CD8-positive, alpha-beta memory T cell (primary cell): ENCODE results near the gene TWIST2. TPM values are rescaled to one million over a fixed set of nuclear protein-coding genes. Genes with fewer than 3 reads are reported as not detected.
A peak's percentile ranks its signal among the peaks of the same experiment; 100 is the strongest.

Source experiments
- CTCF ChIA-PET: fragments of 350-600 bp; sonication (Branson Sonifier 250); formaldehyde crosslinking; loops from one replicate; lab custom pipeline; 2021; ENCODE audit warnings: antibody characterized with exemption; lab: Charles Lee
- POLR2A ChIA-PET: fragments of 350-600 bp; sonication (Branson Sonifier 250); formaldehyde crosslinking; loops from one replicate; lab custom pipeline; 2021; ENCODE audit warnings: antibody characterized with exemption; lab: Charles Lee
- DNase-seq, 5 donors: peaks; one replicate each; pipeline versions ENCODE4 v3.0.0 to v3.0.0-alpha.2; 2020 to 2022; ENCODE audit warnings: mixed read lengths in 1 of 5
- H3K27ac ChIP-seq: one replicate; pipeline ENCODE4 v1.7.0; 2013; ENCODE audit warnings: low read depth, mild to moderate bottlenecking, low read length, moderate library complexity
- H3K27me3 ChIP-seq: 2 replicates; pipeline ENCODE4 v1.7.0; 2013; ENCODE audit warnings: low read length, mild to moderate bottlenecking; ENCODE audit not compliant: insufficient read depth, poor library complexity, severe bottlenecking
- H3K36me3 ChIP-seq: 2 replicates; pipeline ENCODE4 v1.7.0; 2013; ENCODE audit warnings: mild to moderate bottlenecking, low read length, moderate library complexity; ENCODE audit not compliant: insufficient read depth
- H3K4me1 ChIP-seq: 2 replicates; pipeline ENCODE4 v1.7.0; 2013; ENCODE audit warnings: mild to moderate bottlenecking, low read length, moderate library complexity; ENCODE audit not compliant: insufficient read depth
- H3K4me3 ChIP-seq: 2 replicates; pipeline ENCODE4 v1.7.0; 2013; ENCODE audit warnings: mild to moderate bottlenecking, low read length
- H3K9me3 ChIP-seq: 2 replicates; pipeline ENCODE4 v1.7.0; 2013; ENCODE audit warnings: mild to moderate bottlenecking, low read length
- H3K27ac Mint-ChIP-seq, 8 donors: one replicate each; pipeline ENCODE4 v1.8.0; 2020 to 2021; ENCODE audit warnings: mixed read lengths in 8 of 8, mild to moderate bottlenecking in 6 of 8, inconsistent platforms in 3 of 8, moderate library complexity in 3 of 8
- H3K27me3 Mint-ChIP-seq, 2 donors: one replicate each; pipeline ENCODE4 v1.8.0; 2020 to 2021; ENCODE audit warnings: mixed read lengths in 2 of 2, mild to moderate bottlenecking in 1 of 2, moderate library complexity in 1 of 2
- H3K36me3 Mint-ChIP-seq, 3 donors: one replicate each; pipeline ENCODE4 v1.8.0; 2020 to 2021; ENCODE audit warnings: mixed read lengths in 3 of 3, inconsistent platforms in 1 of 3, mild to moderate bottlenecking in 1 of 3
- H3K4me1 Mint-ChIP-seq, 3 donors: one replicate each; pipeline ENCODE4 v1.8.0; 2020 to 2021; ENCODE audit warnings: mixed read lengths in 3 of 3, inconsistent platforms in 1 of 3, mild to moderate bottlenecking in 1 of 3
- H3K4me3 Mint-ChIP-seq, 7 donors: one replicate each; pipeline ENCODE4 v1.8.0; 2020 to 2021; ENCODE audit warnings: mixed read lengths in 7 of 7, mild to moderate bottlenecking in 6 of 7, moderate library complexity in 4 of 7, inconsistent platforms in 2 of 7
- H3K9me3 Mint-ChIP-seq, 5 donors: one replicate each; pipeline ENCODE4 v1.8.0; 2020 to 2022; ENCODE audit warnings: mixed read lengths in 5 of 5, mild to moderate bottlenecking in 3 of 5, moderate library complexity in 2 of 5, inconsistent platforms in 1 of 5
- polyA plus RNA-seq: library from polyadenylated mRNA; unstranded; fragments of 300-500 nt; fragmentation: Illumina TruSeq; gene quantifications from one replicate; pipeline ENCODE4 v1.2.3, GENCODE V29; 2021
- total RNA-seq, 2 experiments: library from RNA; stranded (reverse); gene quantifications; one replicate each; pipeline ENCODE4 v1.2.3, GENCODE V29; 2021

Gene TWIST2
- total and polyA plus RNA-seq, 3 experiments from 2014 or later, result not detected

DNA sequence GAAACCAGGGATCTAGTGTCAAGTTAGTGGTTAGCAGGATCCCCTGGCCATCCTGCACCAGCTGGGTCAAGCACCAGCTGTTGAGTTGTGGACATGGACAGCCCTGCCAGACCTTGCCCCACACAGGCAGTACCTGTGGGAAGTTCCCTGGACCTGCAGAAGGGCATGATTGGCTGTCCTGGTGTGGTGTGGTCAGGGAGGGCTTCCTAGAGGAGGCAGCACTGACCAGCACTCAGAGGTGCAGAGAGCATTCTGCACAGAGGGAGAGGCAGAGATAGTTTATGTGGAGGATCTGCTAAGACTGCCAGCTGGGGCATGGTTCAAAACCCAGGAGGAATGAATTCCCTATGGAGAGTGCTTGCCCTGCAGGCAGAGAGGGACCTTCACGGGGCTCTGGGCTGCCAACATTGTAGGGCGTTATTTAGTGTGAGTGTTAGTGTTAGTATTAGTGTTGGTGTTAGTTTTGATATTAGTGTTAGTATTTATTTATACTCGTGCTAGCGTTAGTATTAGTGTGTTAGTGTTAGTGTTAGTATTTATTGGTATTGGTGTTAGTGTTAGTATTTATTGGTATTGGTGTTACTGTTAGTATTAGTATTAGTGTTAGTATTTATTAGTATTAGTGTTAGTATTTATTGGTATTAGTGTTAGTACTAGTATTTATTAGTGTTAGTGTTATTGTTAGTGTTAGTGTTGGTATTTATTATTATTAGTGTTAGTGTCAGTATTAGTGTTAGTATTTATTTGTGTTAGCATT is 31.9 kb downstream of the TWIST2 start:
- Mint-ChIP-seq H3K27ac (no peak overlapping the region), H3K4me1 (no peaks in the 10 kb centered on the region), H3K27me3 (peaks cover 8 to 51% of the 10 kb centered on the region in 2 donors), H3K36me3 (no peaks in the 10 kb centered on the region), H3K9me3 (peaks cover 0 to 6% (median 2%) of the 10 kb centered on the region in 5 donors), H3K4me3 (no peak overlapping the region)
- POLR2A ChIA-PET, result no interaction called here
- CTCF ChIA-PET, result no interaction called here
- Histone ChIP-seq H3K27ac (no peak overlapping the region), H3K4me3 (no peak overlapping the region), H3K27me3 (no peaks in the 10 kb centered on the region), H3K4me1 (no peaks in the 10 kb centered on the region), H3K9me3 (no peaks in the 10 kb centered on the region), H3K36me3 (no peaks in the 10 kb centered on the region)
- no peak for DNase-seq

- Histone ChIP-seq H3K4me3 (no peak overlapping the region), H3K27me3 (no peaks in the 10 kb centered on the region), H3K4me1 (no peaks in the 10 kb centered on the region), H3K27ac (no peak overlapping the region), H3K9me3 (no peaks in the 10 kb centered on the region), H3K36me3 (no peaks in the 10 kb centered on the region)
- Mint-ChIP-seq H3K36me3 (no peaks in the 10 kb centered on the region), H3K4me1 (no peaks in the 10 kb centered on the region), H3K27ac (no peak overlapping the region), H3K4me3 (no peak overlapping the region), H3K9me3 (peaks cover 0 to 6% (median 1%) of the 10 kb centered on the region in 5 donors), H3K27me3 (peaks cover 6 to 42% of the 10 kb centered on the region in 2 donors)
- ChIA-PET POLR2A (no interaction called here), CTCF (no interaction called here)
- no peak for DNase-seq
Observed at GRCh38 chr2:238881353-238882081, 33.6 kb downstream of the TWIST2 start.

DNA sequence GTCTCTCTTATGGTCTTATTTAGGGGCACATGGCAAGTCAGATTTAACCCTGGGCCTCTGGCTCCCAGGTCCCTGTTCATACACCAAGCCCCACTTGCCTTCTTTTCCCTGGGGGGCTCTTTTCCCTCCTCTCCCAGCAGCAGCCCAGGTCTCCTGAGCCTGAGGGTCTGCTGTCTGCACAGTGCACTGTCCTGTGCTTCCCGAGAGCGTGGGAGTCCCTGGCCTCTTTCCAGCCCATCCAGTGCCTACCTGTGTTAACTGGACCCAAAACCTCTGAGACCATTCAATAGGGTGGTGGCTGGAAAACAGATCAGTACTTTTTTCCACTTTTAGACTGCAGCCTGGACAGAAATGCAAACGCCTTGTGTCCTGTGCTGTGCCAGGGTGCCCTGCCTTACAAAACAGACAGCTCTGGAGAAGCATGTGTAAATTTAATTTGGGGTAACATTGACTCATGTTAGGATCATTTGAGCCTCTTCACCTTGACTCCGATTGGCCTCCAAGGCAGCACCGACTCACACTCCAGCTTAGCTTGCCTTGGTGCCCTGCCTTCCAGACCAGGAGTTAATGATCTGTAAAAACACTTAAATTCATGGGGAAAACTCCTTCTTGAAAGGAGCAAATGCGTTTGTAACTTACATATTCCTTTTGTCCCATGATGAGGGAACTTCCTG is 34.3 kb downstream of the TWIST2 start:
- H3K27me3 ChIP-seq, result no peaks in the 10 kb centered on the region
- Mint-ChIP-seq H3K4me3 (no peak overlapping the region), H3K27me3 (peaks cover 2 to 40% of the 10 kb centered on the region in 2 donors), H3K27ac (no peak overlapping the region), H3K36me3 (no peaks in the 10 kb centered on the region), H3K9me3 (peaks cover 0 to 5% (median 0%) of the 10 kb centered on the region in 5 donors), H3K4me1 (no peaks in the 10 kb centered on the region)
- H3K4me1 ChIP-seq, result no peaks in the 10 kb centered on the region
- ChIA-PET POLR2A (no interaction called here), CTCF (no interaction called here)
- no peaks in the 10 kb centered on the region for H3K36me3 ChIP-seq
- no peak overlapping the region for H3K4me3 ChIP-seq
- DNase-seq, result no peak
- H3K27ac ChIP-seq, result no peak overlapping the region
- no peaks in the 10 kb centered on the region for H3K9me3 ChIP-seq

- POLR2A ChIA-PET, result no interaction called here
- Mint-ChIP-seq H3K27me3 (peaks cover 2 to 39% of the 10 kb centered on the region in 2 donors), H3K4me3 (no peak overlapping the region), H3K36me3 (no peaks in the 10 kb centered on the region), H3K9me3 (no peaks in the 10 kb centered on the region), H3K27ac (peak overlapping the region in 2 of 8 donors; percentile 26 to 70), H3K4me1 (no peaks in the 10 kb centered on the region)
- Histone ChIP-seq H3K9me3 (no peaks in the 10 kb centered on the region), H3K27me3 (no peaks in the 10 kb centered on the region), H3K4me3 (no peak overlapping the region), H3K36me3 (no peaks in the 10 kb centered on the region), H3K4me1 (no peaks in the 10 kb centered on the region), H3K27ac (no peak overlapping the region)
- no peak for DNase-seq
- CTCF ChIA-PET, result no interaction called here
Observed at GRCh38 chr2:238883421-238883901, 35.6 kb downstream of the TWIST2 start.

DNA sequence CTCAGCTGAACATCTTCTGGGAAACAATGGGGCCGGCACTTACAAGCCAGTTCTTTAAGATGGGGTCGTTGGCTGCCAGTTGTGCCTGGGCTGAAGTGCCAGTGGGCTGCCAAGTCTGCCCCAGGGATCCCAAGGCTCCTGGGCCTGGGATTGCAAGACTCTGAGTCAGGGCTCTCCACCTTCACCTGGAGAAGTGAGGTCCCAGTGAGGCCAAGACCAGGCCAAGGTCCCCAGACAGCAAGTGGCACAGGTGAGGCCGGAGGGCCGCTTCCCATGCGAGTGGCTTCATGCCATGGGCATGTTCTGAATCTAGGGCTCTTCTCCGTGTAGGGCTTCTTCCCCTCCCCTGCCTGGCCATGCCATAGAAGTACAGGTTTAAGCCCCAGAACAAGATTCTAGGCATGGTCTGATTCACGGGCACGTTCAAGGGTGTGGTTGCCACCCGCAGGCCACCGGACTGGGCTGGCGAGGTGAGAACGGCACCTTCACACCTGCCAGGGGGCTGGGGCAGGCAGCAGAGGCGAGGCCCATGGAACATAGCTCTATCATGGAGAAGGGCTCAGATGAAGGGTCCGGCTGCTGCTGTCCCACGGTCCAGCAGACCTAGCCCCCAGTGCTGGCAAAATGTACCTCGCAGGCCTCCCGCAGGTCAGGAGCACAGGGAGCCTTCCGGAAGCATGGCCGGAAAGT is 36.4 kb downstream of the TWIST2 start:
- Mint-ChIP-seq H3K27ac (no peak overlapping the region), H3K9me3 (no peaks in the 10 kb centered on the region), H3K27me3 (peaks cover 2 to 35% of the 10 kb centered on the region in 2 donors), H3K4me3 (no peak overlapping the region), H3K4me1 (no peaks in the 10 kb centered on the region), H3K36me3 (no peaks in the 10 kb centered on the region)
- Histone ChIP-seq H3K27ac (no peak overlapping the region), H3K4me3 (no peak overlapping the region), H3K4me1 (no peaks in the 10 kb centered on the region), H3K27me3 (no peaks in the 10 kb centered on the region), H3K9me3 (no peaks in the 10 kb centered on the region), H3K36me3 (no peaks in the 10 kb centered on the region)
- ChIA-PET CTCF (no interaction called here), POLR2A (no interaction called here)
- no peak for DNase-seq

GRCh38 chr2:238884812-238885408 is 37.0 kb downstream of the TWIST2 start:
- CTCF ChIA-PET, result no interaction called here
- Mint-ChIP-seq H3K36me3 (no peaks in the 10 kb centered on the region), H3K27ac (no peak overlapping the region), H3K27me3 (peaks cover 2 to 29% of the 10 kb centered on the region in 2 donors), H3K4me1 (no peaks in the 10 kb centered on the region), H3K9me3 (no peaks in the 10 kb centered on the region), H3K4me3 (no peak overlapping the region)
- Histone ChIP-seq H3K27me3 (no peaks in the 10 kb centered on the region), H3K4me3 (no peak overlapping the region), H3K4me1 (no peaks in the 10 kb centered on the region), H3K27ac (no peak overlapping the region), H3K36me3 (no peaks in the 10 kb centered on the region), H3K9me3 (no peaks in the 10 kb centered on the region)
- DNase-seq, result no peak
- POLR2A ChIA-PET, result no interaction called here

- Histone ChIP-seq H3K36me3 (no peaks in the 10 kb centered on the region), H3K27ac (no peak overlapping the region), H3K4me1 (no peaks in the 10 kb centered on the region), H3K4me3 (no peak overlapping the region), H3K27me3 (no peaks in the 10 kb centered on the region), H3K9me3 (no peaks in the 10 kb centered on the region)
- ChIA-PET CTCF (no interaction called here), POLR2A (no interaction called here)
- no peak for DNase-seq
- Mint-ChIP-seq H3K4me1 (no peaks in the 10 kb centered on the region), H3K27me3 (peaks cover 4 to 26% of the 10 kb centered on the region in 2 donors), H3K9me3 (no peaks in the 10 kb centered on the region), H3K4me3 (no peak overlapping the region), H3K27ac (no peak overlapping the region), H3K36me3 (no peaks in the 10 kb centered on the region)
Observed at GRCh38 chr2:238886453-238887094, 38.7 kb downstream of the TWIST2 start.
